HG03378 (cell line): Measurements from ENCODE around the gene SUSD5.

Experiments
- ATAC-seq: cut with Tn5 transposase; IDR thresholded peaks from one replicate; pipeline ENCODE4 v1.9.1; 2021; ENCODE audit warnings: mild to moderate bottlenecking, moderate library complexity; ENCODE audit not compliant: unreplicated experiment

The SUSD5 gene

DNA sequence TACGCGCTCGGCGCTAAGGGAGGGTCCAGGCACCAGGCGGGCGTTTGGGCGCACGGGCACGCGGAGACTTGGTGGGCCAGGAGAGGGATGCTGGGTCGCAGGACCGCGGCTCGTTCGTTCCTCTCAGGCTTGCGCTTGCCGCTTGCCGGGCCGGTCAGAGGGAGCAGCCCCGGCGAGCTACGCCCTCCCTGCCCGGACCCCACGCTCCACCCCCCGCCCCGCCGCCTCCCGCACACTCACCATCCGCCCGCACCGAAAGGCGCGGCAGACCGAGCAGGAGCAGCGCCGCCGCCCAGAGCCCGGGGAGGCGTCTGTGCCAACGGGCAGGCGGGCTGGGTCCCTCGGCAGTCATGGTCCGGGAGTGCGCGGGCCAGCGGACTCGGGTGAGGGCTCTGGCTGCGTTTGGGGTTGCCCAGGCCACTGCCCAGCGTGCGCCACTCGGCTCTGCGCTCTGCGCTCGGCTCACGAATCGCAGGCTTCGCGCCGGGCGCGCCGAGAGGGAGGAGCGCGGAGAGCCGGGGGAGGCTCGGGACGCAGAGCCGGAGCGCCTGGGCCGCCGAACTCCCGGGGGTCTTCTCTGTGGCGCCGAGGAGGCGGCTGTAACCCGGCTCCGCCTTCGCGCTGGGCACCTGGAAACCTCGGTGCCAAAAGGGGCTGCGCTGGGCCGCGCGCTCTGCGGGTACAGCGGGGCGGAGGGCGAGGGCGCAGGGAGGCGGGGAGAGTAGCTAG is at the start of gene SUSD5:
Gene SUSD5, minus strand, starts transcription at position 365 of the 729 bp plus-strand sequence. Its CDS starts 13 bp downstream, at position 352.
- ATAC-seq: no peak

DNA sequence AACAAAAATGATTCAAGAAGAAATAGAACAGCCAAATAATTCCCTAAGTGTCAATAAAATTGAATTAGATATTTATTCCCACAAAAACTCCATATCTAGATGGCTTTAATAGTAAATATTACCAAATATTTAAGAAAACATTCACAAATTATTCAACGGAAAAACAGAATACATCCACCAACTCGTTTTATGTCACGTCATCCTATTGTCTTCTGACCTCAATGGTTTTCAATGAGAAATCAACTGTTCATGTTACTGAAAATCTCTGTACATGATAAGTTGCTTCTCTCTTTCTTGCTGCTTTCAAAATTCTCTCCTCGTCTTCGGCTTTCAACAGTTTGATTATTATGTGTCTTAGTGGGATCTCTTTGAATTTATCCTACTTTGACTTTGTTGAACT is 41.5 kb upstream of the SUSD5 start:
- no peak for ATAC-seq

DNA sequence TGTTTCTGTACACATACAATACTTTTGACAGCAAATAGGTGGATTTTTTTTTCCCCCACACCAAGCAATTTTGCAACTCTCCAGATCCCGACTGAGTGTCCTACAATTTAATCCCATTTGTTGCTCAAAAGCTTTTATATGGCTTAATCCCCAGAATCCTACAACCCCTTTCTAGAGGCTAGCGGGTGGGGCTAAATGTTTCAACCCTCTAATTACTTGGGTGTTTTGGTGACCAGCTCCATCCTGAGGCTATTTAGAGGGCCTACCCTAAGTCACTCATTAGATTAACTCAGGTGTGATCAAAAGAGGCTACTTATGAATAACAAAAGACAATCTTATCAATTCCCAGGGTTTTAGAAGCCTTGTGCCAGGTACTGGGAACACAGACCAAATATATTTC is 37.6 kb upstream of the SUSD5 start:
- ATAC-seq: no peak

DNA sequence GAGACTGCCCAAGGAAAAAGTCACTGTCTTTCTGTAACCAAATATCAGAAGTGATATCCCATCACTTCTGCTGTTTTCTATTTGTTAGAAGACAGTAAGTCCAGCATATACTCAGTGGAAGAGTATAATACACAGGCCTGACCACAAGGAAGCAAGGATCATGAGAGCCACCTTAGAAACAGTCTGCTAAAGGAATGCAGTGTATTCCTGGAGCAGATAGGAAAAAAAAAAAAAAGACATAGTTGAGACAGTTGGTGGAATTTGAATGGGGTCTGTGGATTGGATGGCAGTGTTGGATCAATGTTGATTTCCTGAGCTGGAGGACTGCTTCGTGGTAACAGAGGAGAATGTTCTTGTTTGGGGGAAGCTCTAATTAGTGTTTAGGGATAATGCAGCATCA is 32.1 kb upstream of the SUSD5 start:
- ATAC-seq: no peak

DNA sequence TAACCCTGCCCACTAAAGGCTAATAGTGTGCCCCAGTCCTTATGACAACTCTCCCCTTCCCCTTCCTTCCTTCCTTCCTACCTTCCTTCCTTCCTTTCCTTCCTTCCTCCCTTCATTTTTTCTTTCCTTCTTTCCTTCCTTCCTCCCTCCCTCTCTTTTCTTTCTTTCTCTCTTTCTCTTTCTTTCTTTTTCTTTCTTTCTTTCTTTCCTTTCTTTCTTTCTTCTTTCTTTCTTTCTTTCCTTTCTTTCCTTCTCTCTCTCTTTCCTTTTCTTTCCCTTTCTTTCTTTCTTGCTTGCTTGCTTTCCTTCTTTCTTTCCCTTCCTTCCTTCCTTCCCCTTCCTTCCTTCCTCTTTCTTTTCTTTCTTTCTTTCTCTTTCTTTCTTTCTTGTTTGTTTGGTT is 28.2 kb upstream of the SUSD5 start:
- no peak for ATAC-seq

DNA sequence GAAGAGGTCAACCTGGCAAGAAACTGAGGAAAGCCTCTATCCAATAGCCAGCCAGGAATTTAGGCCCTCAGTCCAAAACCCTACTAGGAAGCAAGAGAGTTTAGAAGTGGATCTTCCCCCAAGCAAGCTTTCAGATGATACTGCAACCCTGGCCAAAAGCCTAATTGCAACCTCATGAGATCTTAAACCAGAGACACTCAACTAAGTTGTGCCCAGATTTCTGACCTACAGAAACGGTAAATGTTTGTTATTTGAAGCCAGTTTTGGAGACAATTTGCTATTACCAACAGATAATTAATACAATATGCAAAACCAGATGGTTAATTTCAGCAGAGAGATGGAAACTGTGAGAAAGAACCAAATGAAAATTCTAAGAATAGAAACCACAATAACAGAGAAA is 21.7 kb upstream of the SUSD5 start:
- no peak for ATAC-seq

DNA sequence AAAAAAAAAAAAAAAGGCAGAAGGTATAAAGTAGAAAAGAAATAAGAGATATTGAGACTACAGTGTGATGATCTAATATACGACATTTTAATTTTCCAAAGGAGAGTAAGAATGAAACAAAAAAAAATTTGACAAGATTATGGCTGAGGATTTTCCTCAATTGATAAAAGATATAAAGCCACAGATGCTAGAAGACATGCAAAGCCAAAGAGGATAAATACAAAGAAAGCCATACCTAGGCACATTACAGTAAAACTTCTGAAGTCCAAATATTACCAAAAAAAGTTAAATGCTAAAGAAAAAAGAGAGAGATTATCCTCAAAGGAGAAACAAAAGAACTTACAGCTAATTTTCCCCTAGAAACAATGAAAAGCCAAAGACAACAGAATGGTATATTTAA is 20.3 kb upstream of the SUSD5 start:
- ATAC-seq: no peak

DNA sequence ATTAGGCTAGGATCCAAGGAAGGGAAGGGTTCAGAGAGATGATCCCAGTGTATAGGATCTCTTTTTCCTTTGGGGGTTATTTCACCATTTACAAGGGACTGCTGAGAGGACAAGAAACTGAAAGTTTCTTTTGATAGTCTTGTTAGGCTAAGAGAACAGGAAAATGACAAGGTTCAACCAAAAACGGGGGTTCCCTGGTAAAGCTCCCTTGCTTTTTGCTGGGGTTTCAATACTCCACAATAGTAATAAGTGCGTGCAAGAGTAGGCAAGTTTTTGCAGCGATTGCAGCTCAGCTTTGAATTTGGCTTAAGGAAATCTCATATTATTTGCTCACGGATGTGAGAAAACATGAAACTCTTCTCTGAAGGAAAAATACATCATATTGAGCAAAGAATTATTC is 18.8 kb upstream of the SUSD5 start:
- no peak for ATAC-seq

DNA sequence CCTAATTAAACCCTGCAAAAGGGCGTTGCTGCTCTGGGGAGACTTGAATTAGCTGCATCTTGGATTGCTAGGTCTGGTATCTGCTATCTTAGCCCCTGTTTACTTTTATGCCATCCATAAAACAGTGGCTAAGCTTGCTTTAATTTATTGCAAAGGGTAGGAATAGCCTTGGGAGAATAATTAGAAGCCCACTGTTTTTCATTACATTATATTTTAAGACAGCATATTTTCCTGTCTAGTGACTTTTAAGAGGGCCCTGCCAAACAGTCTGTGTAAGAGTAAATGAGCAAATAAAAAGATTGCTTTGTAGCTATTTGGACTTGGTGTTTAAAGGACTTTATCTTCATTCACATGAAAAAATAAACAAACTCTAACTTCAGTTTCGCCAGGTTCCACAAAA is 17.4 kb upstream of the SUSD5 start:
- ATAC-seq: no peak

DNA sequence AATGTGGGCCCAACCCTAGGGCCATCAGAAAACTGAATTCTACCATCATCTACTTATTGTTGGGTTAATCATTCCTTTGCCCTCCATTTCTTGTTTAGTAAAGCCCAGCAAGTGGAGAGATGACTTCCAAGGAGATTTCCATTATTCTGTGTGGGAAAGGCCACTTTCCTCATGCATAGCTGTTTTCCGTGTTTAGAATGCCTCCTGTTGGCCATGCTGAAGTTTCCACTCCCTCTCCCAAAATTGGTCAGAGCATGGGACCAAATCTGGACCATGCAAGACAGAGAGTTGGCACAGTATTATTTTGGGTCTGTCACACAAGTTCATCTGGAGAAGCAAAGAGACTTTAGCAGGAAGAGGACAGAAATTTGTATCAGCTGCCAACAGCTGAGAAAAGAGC is 15.3 kb upstream of the SUSD5 start:
- no peak for ATAC-seq

DNA sequence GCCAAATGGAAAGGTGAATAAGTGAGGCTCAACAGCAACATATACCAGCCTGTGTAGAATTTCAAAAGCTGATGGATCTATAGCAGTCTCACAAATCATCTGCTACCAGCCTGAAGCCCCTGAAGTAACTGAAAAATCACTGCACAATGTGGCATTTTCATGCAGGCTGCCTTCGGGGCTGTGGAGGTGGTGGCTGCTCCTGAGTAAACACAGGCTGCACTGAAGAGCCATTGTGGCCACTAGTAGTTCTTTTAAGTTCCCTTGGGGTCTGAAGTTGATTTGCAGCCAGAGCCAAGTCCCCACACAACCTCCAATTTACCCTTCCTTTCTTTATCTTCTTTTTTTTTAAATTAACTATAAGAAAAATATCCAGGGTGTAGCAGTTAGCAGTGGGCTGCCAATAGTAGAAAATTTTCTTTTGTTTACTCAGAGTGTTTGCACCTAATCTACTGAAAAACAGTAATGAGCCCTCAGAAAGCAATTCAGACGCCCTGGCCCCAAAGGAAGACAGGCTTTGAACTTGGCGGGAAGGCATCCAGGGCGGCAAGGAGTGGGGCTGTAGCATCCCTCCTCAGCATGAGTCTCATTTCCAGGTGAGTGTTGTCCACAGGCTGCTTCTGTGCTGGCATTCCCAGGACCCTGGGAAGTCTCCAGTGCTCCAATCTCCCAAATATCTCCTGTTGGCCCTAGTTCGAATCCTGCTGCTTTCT is 13.3 kb upstream of the SUSD5 start:
- ATAC-seq: no peak

DNA sequence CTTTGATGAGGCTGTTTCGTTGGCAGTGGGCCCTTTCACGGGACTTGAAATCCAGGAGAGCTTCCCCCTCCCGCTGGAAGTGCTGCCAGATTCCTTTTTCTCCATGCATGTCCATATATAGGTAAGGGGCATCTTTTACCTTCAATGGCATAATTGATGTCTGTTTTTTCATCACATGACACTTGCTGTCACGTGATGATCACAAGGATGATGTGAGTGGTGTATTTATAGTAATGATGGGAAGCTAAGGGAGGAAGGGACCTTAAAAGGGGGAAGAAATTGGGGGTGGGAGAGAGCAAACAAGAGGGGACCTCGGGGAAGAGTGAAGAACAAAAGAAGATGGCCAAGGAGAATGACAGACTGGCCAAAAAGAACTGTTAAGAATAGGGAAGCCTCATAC is 11.3 kb upstream of the SUSD5 start:
- ATAC-seq: no peak

DNA sequence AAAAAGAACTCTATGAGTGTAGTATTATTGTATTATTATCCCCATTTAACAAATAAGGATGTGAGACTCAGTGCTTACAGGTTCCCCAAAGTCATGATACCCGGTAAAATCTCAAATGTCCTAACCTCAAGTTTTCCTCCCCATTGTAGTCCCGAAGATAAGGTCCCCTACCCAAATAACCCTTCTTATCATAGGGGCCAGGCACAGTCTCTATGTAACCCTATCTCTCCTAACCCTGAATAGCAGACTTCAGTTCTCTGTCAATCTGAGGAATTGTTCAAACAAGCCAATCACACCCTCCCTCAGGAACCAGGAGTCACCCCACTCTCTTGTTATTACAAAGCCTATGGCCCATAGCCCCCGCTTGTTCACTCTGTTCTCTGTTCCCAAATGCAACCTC is 10.5 kb upstream of the SUSD5 start:
- ATAC-seq: no peak

DNA sequence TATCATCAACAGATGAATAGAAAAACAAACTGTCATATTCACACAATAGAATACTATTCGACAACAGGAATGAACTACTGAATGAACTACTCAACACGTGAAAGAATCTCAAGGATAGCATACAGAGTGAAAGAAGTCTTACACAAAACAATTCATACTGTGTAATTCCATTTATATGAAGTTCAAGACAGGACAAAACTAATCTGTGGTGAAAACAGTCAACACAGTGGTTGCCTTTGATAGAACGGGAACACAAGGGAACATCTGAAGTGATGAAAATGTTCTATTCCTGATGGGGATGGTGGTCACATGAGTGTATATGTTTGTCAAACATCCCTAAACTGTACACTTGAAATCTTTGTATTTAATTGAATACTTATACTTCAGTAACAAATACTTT is 2.6 kb upstream of the SUSD5 start:
- no peak for ATAC-seq

DNA sequence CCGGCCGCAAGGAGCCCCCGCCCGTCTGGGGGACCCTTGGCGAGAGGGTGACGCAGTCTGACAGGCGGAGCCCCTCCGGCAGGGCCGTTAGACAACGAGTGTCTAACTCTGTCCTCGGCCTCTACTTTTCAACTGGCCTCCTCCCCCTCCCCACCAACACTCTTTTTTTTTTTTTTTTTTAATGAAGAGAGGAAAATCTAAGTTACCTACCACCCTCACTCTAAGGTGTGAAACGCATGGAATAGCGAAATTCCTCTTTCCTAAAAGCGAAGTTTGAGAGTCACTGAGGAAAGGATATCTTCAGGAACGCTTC is 521 bp upstream of the SUSD5 start:
- no peak for ATAC-seq

DNA sequence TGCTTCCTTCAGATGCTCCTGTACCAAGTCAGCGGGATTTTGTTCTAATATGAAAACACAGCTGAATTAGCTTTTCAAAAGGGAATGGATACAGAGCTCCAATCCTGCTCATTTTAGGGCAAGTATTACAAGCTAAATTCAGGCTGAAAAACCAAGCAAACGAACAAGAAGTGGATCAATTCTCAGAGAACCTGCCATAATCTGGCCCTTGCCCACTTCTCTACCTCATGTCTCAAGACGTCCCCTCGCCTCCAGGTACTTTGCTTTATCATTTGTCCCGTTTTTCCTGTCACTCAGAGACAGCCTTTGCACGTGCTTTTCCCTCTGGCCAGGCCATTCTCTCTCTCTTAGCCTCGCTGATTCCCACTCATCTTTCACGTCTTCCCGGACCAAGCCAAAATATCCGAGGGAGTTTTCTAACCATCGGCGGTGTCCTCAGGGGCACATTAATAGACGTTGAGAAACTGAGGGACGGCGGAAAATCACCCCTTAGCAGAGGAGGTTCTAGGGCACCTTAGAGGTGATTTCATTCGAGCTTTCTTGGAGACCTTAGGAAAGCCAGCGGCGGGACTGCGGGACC is 654 bp downstream of the SUSD5 start:
- ATAC-seq: no peak

DNA sequence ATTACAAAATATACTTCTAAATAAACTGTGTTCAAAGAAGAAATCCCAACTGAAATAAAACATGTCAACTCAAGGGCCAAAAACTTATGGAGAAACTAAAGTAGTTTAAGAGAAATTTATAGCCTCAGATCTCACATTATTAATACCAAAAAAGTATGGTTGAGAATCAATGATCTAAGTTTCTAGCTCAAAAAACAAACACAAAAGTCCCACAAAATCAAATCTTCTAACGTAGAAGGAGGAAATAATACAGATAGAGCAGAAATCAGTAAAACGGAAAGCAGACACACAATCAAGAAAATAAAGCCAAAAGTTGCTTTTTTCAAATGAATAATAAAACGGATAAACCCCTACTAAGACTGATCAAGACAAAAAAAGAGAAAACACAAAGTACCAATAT is 2.9 kb downstream of the SUSD5 start:
- no peak for ATAC-seq

DNA sequence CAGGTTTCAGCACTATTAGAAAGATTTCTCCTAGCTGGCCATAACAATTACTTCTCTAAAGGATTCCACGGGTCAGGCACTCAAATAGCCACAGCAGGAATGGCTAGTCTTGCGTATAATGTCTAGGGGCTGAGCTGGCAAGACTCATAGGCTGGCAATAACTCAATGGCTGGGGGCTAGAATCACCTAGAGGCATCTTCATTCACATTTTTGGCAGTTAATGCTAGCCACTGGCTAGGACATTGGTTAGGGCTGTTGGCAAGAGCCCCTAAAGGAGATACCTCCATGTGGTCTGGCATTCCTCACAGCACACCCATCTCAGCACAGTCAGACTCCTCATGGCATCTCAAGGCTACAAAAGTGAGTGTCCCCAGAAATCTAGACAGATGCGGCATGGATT is 6.2 kb downstream of the SUSD5 start:
- no peak for ATAC-seq

DNA sequence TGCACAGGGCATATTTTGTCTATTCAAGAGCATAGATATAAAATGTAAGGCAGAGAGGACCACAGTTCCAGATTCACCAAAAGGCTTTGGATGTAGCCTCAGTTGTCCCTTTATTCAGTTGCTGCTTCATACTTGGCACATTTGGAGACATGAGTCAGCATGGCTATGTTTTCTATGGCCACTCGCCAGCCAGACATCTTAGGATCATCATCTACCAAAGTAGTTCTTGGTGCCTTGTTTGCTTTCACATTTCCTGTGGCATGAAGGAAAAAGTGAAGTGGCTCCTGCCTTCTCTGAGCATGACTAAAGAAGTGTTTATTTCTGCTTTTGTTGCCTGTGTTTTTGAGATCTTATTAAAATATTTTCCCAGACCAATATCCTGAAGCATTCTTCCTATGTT is 7.2 kb downstream of the SUSD5 start:
- no peak for ATAC-seq

DNA sequence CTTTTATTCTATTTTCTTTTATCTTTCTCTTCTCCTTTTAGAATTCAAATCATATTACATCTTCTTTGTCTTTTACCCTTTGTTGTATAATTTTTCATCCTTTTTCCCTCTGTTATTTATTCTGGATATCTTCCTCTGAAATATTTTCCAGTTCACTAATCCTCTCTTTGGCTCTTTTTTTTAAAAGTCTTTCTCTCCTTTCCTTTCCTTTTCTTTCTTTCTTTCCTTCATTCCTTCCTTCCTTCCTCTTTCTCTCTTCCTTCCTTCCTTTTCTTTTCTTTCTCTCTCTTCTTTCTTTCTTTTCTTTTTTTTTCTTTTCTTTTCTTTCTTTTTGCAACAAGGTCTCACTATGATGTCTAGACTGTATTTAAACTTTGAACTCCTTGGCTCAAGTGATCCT is 9.3 kb downstream of the SUSD5 start:
- no peak for ATAC-seq

DNA sequence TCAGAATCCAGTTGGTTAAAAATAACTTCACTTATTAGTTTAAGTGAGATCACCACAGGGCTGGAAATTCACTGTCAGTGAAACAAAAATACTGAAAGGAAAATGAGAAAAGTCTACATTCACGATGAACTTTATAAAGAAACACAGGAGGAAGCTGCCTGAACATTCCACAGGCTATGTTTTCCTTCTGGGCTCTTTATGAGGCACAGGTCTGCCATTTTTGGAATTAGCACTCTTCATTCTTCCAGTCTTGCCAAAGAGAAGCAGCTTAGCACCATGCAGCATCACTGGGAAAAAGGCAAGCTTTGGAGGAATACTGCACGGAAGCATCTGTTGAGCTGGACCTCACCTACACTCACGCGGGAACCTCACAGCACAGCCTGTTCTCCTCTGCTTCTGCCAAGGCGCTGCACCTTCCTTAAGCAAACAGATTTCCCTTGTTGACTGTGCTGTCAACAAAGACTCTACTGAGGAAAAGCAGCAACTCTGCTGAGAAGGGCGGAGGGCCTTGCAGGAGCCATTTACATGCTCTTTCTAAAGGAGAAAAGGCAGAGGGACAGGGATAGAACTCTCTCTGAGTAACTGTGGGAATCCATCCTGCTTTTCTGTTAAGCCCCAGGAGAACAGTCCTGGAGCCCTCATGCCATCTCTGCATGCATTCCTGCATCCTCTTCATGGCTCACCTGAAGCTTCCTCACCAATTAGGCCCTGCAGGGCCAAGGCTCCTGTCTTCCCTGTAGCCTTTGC is 15.7 kb downstream of the SUSD5 start:
- no peak for ATAC-seq

DNA sequence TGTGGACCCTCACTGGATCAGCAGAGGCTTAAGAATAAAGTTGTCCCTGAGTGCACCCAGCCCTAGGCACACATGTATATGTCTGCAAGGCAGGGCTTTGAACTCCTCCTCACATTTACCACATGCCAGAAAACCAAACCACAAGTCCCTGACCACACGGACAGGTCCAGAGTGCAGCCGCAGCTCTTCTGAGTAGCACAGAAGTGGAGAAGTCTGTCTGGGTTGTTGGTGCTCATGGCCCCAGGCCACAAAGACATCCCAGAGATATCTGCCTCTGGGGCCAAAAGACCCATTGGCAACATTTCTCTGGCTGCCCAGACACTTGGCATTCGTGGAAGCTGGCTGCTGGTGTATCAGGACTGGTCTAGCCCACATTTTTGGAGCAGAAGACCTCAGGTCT is 17.4 kb downstream of the SUSD5 start:
- no peak for ATAC-seq
